Suprapubic skin (tissue), 4 donors: ENCODE measurements around the gene MOB3C. TPM values are rescaled to one million over a fixed set of nuclear protein-coding genes. Genes with fewer than 3 reads are reported as not detected.

ENCODE experiments used
- DNase-seq, 2 donors: peaks; one replicate each; pipeline ENCODE4 v3.0.0-alpha.2; 2019; ENCODE audit warnings: low spot score in 2 of 2
- H3K27ac ChIP-seq: fragments of 200-600 bp; sonication (generic); one replicate; pipeline ENCODE4 v1.5.1; 2019
- H3K27me3 ChIP-seq: fragments of 200-600 bp; sonication (generic); one replicate; pipeline ENCODE4 v1.5.1; 2019
- H3K36me3 ChIP-seq: fragments of 200-600 bp; sonication (generic); one replicate; pipeline ENCODE4 v1.5.1; 2019
- H3K4me1 ChIP-seq: fragments of 200-600 bp; sonication (generic); one replicate; pipeline ENCODE4 v1.5.1; 2019
- H3K4me3 ChIP-seq: fragments of 200-600 bp; sonication (generic); one replicate; pipeline ENCODE4 v1.5.1; 2019; ENCODE audit warnings: mild to moderate bottlenecking
- H3K9me3 ChIP-seq: fragments of 200-600 bp; sonication (generic); one replicate; pipeline ENCODE4 v1.5.1; 2019
- CTCF ChIP-seq, 2 donors: fragments of 200-600 bp in 1 of 2; fragments of 450-650 bp in 1 of 2; sonication (generic) in 1 of 2; IDR thresholded peaks; one replicate each; pipeline ENCODE4 v1.5.1; 2016 to 2019; ENCODE audit warnings: antibody characterized with exemption in 2 of 2, mild to moderate bottlenecking in 1 of 2, moderate library complexity in 1 of 2
- EP300 ChIP-seq: sonication (generic); formaldehyde crosslinking; IDR thresholded peaks from one replicate; pipeline ENCODE4 v1.6.1; 2017; ENCODE audit warnings: antibody characterized with exemption
- POLR2A ChIP-seq, 2 donors: fragments of 450-650 bp; IDR thresholded peaks; one replicate each; pipeline ENCODE4 v1.6.1; 2017; ENCODE audit warnings: antibody characterized with exemption in 2 of 2, mild to moderate bottlenecking in 2 of 2, moderate library complexity in 2 of 2
- POLR2AphosphoS5 ChIP-seq, 3 donors: sonication (generic); formaldehyde crosslinking; IDR thresholded peaks; one replicate each; pipeline ENCODE4 v1.6.1; 2017; ENCODE audit warnings: antibody characterized with exemption in 3 of 3
- WGBS: methylation state at CpG from one replicate; pipeline ENCODE4 v1.1.5; 2018; 5-methylcytosine and 5-hydroxymethylcytosine counted together
- total RNA-seq, 4 donors: library from RNA; depleted of rRNA; stranded (reverse); fragments of >200 nt; gene quantifications; one replicate each; pipeline ENCODE4 v1.1.0, GENCODE V29; 2016

The MOB3C gene
- total RNA-seq, 4 donors from 2014 or later = 8.0 to 14.1 (median 11.6) TPM

GRCh38 chr1:46577671-46578070 is 38.9 kb downstream of the MOB3C start:
- Histone ChIP-seq H3K4me3 (no peak overlapping the region), H3K4me1 (no peaks in the 10 kb centered on the region), H3K27ac (no peak overlapping the region), H3K36me3 (peaks cover 78% of the 10 kb centered on the region), H3K9me3 (no peaks in the 10 kb centered on the region), H3K27me3 (no peaks in the 10 kb centered on the region)
- TF ChIP-seq EP300 (no peak), POLR2A (IDR thresholded peaks at IDR 0.05) (no peak), POLR2AphosphoS5 (IDR thresholded peaks at IDR 0.05) (no peak), CTCF (IDR thresholded peaks at IDR 0.05) (no peak)
- DNase-seq = no peak
- WGBS = 88% methylated on average over 4 of the region's 4 CpGs

DNA sequence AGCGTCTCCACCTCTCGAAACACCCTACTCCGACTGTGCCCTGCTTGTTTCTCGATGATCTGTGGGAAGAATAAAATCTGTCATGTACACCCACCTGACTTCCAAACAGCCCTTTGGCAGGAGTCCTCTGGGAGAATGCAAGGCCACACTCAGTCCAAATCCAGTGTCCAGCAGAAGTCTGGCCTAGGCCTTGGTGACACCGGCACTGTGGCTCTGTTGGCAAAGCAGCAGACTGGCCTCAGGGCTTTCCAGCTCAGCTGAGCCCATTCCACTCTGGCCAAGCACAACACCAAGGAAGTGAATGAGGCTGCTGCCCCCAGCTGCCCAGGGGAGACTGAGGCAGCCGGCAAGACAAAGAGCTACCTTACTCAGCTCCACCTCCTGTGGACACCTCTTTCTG is 40.0 kb downstream of the MOB3C start:
- H3K4me1 ChIP-seq = no peaks in the 10 kb centered on the region
- no peak for TF ChIP-seq POLR2AphosphoS5 (IDR thresholded peaks at IDR 0.05)
- no peak for TF ChIP-seq EP300
- TF ChIP-seq CTCF (IDR thresholded peaks at IDR 0.05) = no peak
- TF ChIP-seq POLR2A (IDR thresholded peaks at IDR 0.05) = no peak
- H3K4me3 ChIP-seq = no peak overlapping the region
- no peaks in the 10 kb centered on the region for H3K27me3 ChIP-seq
- no peaks in the 10 kb centered on the region for H3K9me3 ChIP-seq
- WGBS = 96% methylated on average over 6 of the region's 6 CpGs
- H3K27ac ChIP-seq = no peak overlapping the region
- no peak for DNase-seq
- peaks cover 67% of the 10 kb centered on the region for H3K36me3 ChIP-seq

GRCh38 chr1:46575778-46576177 is 40.8 kb downstream of the MOB3C start:
- 88% methylated on average over 3 of the region's 3 CpGs for WGBS

DNA sequence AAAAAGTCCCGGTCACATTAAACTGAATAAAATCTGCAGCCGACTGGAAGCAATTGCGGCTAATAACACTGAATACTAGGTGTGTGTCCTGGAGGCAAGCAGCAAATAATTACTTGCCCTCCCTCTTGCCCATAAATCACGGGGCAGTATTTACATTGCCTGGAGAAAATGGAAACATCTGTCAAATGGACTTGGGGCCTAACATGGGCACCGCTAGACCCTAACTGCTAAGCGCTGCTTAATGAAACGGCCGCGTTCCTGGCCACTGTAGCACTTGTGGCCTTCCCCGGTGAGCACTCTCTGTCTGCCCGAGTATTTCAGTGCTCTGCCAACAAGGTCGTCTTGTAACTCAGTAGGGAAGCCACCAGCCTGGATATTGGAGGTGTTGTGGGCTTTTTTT is 41.3 kb downstream of the MOB3C start:
- TF ChIP-seq EP300 (no peak), CTCF (IDR thresholded peaks at IDR 0.05) (no peak), POLR2A (IDR thresholded peaks at IDR 0.05) (no peak), POLR2AphosphoS5 (IDR thresholded peaks at IDR 0.05) (no peak)
- no peak for DNase-seq
- Histone ChIP-seq H3K4me1 (no peaks in the 10 kb centered on the region), H3K9me3 (no peaks in the 10 kb centered on the region), H3K27me3 (no peaks in the 10 kb centered on the region), H3K4me3 (no peak overlapping the region), H3K27ac (no peak overlapping the region), H3K36me3 (peaks cover 66% of the 10 kb centered on the region)
- WGBS = 79% methylated on average over 12 of the region's 12 CpGs

More at GRCh38 chr1:46575778-46576177, 40.8 kb downstream of the MOB3C start:
- peaks cover 66% of the 10 kb centered on the region for H3K36me3 ChIP-seq
- H3K27me3 ChIP-seq = no peaks in the 10 kb centered on the region
- no peaks in the 10 kb centered on the region for H3K4me1 ChIP-seq
- TF ChIP-seq CTCF (IDR thresholded peaks at IDR 0.05) (no peak), POLR2A (IDR thresholded peaks at IDR 0.05) (no peak), EP300 (no peak)
- no peak overlapping the region for H3K27ac ChIP-seq
- H3K9me3 ChIP-seq = no peaks in the 10 kb centered on the region
- no peak overlapping the region for H3K4me3 ChIP-seq
- no peak for DNase-seq

DNA sequence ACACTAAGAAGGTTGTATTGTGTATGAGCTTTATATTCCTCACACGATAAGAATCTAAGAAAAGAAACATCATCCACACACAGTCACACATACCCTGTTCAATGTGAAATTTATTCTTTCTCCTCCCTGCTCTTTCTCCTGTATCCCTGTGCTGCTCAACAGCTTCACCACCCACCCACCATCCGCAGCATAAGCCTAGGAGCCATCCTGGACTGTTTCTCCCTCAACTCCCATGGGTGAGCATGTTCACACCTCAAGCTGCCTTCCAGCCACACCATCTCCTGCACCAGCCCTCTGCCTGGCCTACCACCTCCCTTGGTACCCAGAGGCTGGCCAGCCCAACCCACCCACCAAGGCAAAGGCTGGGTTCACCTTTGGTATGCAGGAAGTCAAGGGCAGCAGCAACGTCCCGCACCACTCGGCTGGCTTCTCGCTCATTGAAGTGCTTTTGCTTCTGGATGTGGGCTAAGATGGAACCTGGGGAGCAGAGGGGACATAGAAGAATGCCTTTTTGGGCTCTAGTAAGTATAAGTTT is 44.9 kb downstream of the MOB3C start:
- WGBS = 92% methylated on average over 6 of the region's 6 CpGs

More for the DNA sequence above, 44.9 kb downstream of the MOB3C start:
- no peaks in the 10 kb centered on the region for H3K27me3 ChIP-seq
- no peak overlapping the region for H3K27ac ChIP-seq
- H3K36me3 ChIP-seq = peaks cover 53% of the 10 kb centered on the region
- H3K4me1 ChIP-seq = no peaks in the 10 kb centered on the region
- H3K4me3 ChIP-seq = no peak overlapping the region
- no peak for DNase-seq
- no peaks in the 10 kb centered on the region for H3K9me3 ChIP-seq
- TF ChIP-seq CTCF (IDR thresholded peaks at IDR 0.05) (no peak), EP300 (no peak), POLR2A (IDR thresholded peaks at IDR 0.05) (no peak)
